Common myeloid progenitor, CD34-positive (primary cell): ENCODE results near the gene ADIRF.
"Not testable (repeated sequence)": the region's sequence is repeated elsewhere in the genome, so short reads cannot be mapped to it uniquely, and the experiment has no call there.

Experiments
- CTCF ChIA-PET: fragments of 350-600 bp; sonication (Branson Sonifier 250); formaldehyde crosslinking; loops from one replicate; lab custom pipeline; 2021; ENCODE audit warnings: antibody characterized with exemption; lab: Charles Lee
- POLR2A ChIA-PET: fragments of 350-600 bp; sonication (Branson Sonifier 250); formaldehyde crosslinking; loops from one replicate; lab custom pipeline; 2021; ENCODE audit warnings: antibody characterized with exemption; lab: Charles Lee
- DNase-seq, 3 donors: peaks; one replicate each; pipeline versions ENCODE4 v3.0.0 to v3.0.0-alpha.2; 2013
- H3K27ac ChIP-seq, 2 experiments: 1 replicate in 1 of 2; 2 replicates in 1 of 2; pipeline ENCODE4 v1.7.0; 2013; ENCODE audit warnings: inconsistent platforms in 2 of 2, low read length in 2 of 2, mild to moderate bottlenecking in 2 of 2, low read depth in 1 of 2, moderate library complexity in 1 of 2; ENCODE audit not compliant: severe bottlenecking in 2 of 2, insufficient read depth in 1 of 2, poor library complexity in 1 of 2
- H3K27me3 ChIP-seq, 5 experiments: replicated peaks in 2 of 5; 1 replicate in 3 of 5; 2 replicates in 2 of 5; pipeline versions ENCODE4 v1.6.1 to v1.7.0; 2013; ENCODE audit warnings: low read length in 4 of 5, mild to moderate bottlenecking in 2 of 5, moderate library complexity in 2 of 5, inconsistent platforms in 1 of 5; ENCODE audit not compliant: insufficient read depth in 5 of 5, control insufficient read depth in 4 of 5
- H3K36me3 ChIP-seq, 4 experiments: 1 replicate in 2 of 4; 2 replicates in 2 of 4; pipeline versions ENCODE4 v1.6.1 to v1.7.0; 2013; ENCODE audit warnings: low read length in 3 of 4, control low read depth in 1 of 4, mild to moderate bottlenecking in 1 of 4; ENCODE audit not compliant: control insufficient read depth in 4 of 4, insufficient read depth in 4 of 4
- H3K4me1 ChIP-seq, 4 experiments: 1 replicate in 3 of 4; 2 replicates in 1 of 4; pipeline versions ENCODE4 v1.6.1 to v1.7.1; 2013; ENCODE audit warnings: low read length in 3 of 4, mild to moderate bottlenecking in 3 of 4, control low read depth in 1 of 4, inconsistent platforms in 1 of 4, moderate library complexity in 1 of 4; ENCODE audit not compliant: control insufficient read depth in 4 of 4, insufficient read depth in 4 of 4; ENCODE audit errors: control extremely low read depth in 1 of 4
- H3K4me3 ChIP-seq, 7 experiments: 1 replicate in 4 of 7; 2 replicates in 3 of 7; pipeline versions ENCODE4 v1.5.1 to v1.7.0; 2013; ENCODE audit warnings: mild to moderate bottlenecking in 7 of 7, low read length in 6 of 7, moderate library complexity in 6 of 7, inconsistent platforms in 2 of 7, low read depth in 2 of 7, control low read depth in 1 of 7; ENCODE audit not compliant: insufficient read depth in 4 of 7, control insufficient read depth in 1 of 7; ENCODE audit errors: extremely low read depth in 1 of 7
- H3K9me3 ChIP-seq, 5 experiments: 1 replicate in 4 of 5; 2 replicates in 1 of 5; pipeline versions ENCODE4 v1.6.1 to v1.7.1; 2013; ENCODE audit warnings: low read length in 4 of 5, mild to moderate bottlenecking in 2 of 5, inconsistent platforms in 1 of 5, low read depth in 1 of 5, moderate library complexity in 1 of 5; ENCODE audit not compliant: control insufficient read depth in 4 of 5, insufficient read depth in 2 of 5; ENCODE audit errors: control extremely low read depth in 1 of 5
- WGBS: methylation state at CpG from one replicate; pipeline ENCODE4 v1.1.5; 2013; ENCODE audit not compliant: insufficient coverage; 5-methylcytosine and 5-hydroxymethylcytosine counted together

The ADIRF gene

DNA sequence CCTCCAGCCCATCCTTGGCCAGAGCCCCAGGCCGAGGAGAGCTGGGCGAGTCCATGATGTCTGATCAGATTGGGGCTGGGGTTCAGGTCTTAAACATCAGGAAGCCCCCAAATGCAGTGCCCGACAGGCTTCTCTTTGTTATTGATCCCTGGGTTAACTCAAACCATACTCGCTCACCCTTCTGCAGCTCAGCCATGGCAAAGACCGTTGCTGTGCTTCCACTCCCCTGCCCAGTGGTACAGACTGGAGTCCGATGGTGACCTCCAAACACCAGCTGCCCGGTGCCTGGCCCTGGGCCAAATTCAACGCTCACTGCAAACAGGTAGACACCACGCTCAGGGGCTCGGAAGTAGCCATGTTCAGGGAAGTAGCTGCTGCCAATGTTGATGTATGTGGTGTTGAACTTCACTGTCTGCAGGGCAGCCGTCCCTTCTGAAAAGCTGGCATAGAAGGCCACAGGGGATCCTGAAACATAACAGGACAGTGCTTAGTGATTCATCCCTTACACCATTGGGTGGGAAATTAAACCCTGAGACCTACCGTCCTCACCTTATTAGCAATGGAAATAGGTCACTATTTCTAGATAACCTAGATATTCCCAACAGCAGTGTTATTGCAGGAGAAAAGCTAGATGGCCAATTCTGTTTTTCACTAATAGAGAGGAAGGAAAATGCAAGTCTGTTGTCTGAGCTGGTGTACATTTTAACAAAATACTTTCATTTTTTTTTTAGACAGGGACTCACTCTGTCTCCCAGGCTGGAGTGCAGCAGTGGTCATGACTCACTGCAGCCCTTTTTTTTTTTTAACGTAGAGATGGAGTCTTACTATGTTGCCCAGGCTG is 31.4 kb upstream of the ADIRF start:
- Histone ChIP-seq H3K9me3 (no peaks in the 10 kb centered on the region), H3K27me3 (peaks cover 0 to 1% (median 0%) of the 10 kb centered on the region in 5 experiments), H3K4me3 (no peak overlapping the region), H3K27ac (no peak overlapping the region), H3K36me3 (no peaks in the 10 kb centered on the region), H3K4me1 (peaks cover 0 to 4% (median 2%) of the 10 kb centered on the region in 4 experiments)
- ChIA-PET POLR2A (interaction anchor here (0.6 kb wide), 1 partner anchor 115 kb away, joined by 4 read pairs; no protein-coding TSS in a partner anchor), CTCF (interaction anchor here (1.1 to 3.1 kb wide), 4 partner anchors 9 to 33 kb away, joined by 3 to 11 read pairs (median 7); partner anchors contain the start of gene ADIRF)
- 97% methylated on average over 9 of the region's 13 CpGs for WGBS
- DNase-seq: no peak

DNA sequence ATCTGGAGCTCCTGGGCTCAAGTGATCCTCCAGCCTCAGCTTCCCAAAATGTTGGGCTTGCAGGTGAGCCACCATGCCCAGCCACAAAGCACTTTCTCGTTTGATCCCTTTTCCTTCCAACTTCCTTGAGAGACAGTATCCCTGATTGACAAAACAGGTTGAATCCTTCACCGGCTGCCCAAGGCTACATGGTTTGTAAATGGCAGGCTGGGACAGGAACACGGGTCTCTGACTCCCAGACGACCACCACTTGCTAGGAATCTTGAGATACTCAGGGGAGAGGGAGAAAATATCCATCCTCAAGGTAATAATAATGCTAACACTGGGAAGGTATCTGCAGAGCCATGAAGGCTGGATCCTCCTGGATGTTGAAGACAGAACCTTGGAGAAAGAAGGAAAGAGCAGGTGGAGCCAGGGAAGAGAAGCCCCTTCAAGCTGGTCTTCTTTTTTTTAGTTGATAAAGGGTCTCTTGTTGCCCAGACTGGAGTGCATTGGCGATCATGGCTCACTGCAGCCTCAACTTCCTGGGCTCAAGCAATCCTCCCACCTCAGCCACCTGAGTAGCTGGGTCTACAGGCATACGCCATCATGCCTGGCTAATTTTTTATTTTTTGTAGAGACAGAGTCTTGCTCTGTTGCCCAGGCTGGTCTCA is 30.7 kb upstream of the ADIRF start:
- 93% methylated on average over 3 of the region's 6 CpGs for WGBS
- CTCF ChIA-PET: interaction anchor here (0.7 to 3.1 kb wide), 11 partner anchors 10 to 248 kb away, joined by 3 to 13 read pairs (median 4); partner anchors contain the start of genes ADIRF, MMRN2 and SNCG

DNA sequence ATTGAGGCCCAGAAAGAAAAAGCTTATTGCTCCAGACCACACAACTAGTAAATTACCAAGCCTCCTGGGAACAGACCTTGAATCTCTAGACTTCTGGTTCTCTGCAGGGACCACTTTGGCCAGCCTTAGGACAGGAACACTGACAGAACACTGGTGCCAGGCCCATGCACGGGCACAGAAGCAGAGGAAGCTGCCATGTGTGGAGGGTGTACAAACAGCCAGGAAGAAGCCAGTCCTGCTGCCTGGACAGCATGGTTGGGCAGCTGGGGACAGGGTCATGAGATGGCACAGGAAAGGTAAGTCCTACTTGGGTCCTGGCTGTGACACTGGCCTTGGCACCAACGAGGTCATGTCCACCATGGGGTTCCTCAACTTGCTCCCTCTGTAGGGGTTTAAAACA is 30.0 kb upstream of the ADIRF start:
- Histone ChIP-seq H3K4me3 (no peak overlapping the region), H3K36me3 (no peaks in the 10 kb centered on the region), H3K9me3 (no peaks in the 10 kb centered on the region), H3K4me1 (peaks cover 0 to 4% (median 2%) of the 10 kb centered on the region in 4 experiments), H3K27me3 (peaks cover 0 to 1% (median 0%) of the 10 kb centered on the region in 5 experiments), H3K27ac (no peak overlapping the region)
- 90% methylated on average over 2 of the region's 2 CpGs for WGBS
- CTCF ChIA-PET: interaction anchor here (0.7 to 3.1 kb wide), 19 partner anchors 8 to 812 kb away, joined by 3 to 13 read pairs (median 3); partner anchors contain the start of genes ADIRF, MMRN2 and SNCG
- POLR2A ChIA-PET: no interaction called here
- DNase-seq: no peak

More for the DNA sequence above, 30.7 kb upstream of the ADIRF start:
- Histone ChIP-seq H3K36me3 (no peaks in the 10 kb centered on the region), H3K9me3 (no peaks in the 10 kb centered on the region), H3K4me1 (peaks cover 0 to 4% (median 2%) of the 10 kb centered on the region in 4 experiments), H3K27ac (no peak overlapping the region), H3K4me3 (no peak overlapping the region), H3K27me3 (peaks cover 0 to 1% (median 0%) of the 10 kb centered on the region in 5 experiments)
- no peak for DNase-seq
- POLR2A ChIA-PET: no interaction called here

DNA sequence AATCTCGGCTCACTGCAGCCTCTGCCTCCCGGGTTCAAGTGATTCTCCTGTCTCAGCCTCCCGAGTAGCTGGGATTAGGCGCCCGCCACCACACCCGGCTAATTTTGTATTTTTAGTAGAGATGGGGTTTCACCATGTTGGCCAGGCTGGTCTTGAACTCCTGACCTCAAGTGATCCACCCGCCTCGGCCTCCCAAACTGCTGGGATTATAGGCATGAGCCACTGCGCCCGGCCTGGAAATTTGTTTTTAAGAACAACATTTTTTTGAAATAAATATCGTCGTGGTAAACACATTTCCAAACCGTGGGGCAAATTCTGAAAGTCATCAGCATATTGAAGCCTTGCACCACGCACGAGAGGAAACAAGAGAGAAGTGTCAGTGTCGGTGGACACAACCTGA is 28.2 kb upstream of the ADIRF start:
- H3K27me3 ChIP-seq, H3K4me1 ChIP-seq, DNase-seq, H3K27ac ChIP-seq, H3K4me3 ChIP-seq, H3K9me3 ChIP-seq, POLR2A ChIA-PET, H3K36me3 ChIP-seq: not testable (repeated sequence)
- CTCF ChIA-PET: interaction anchor here (1.1 to 2.6 kb wide), 6 partner anchors 10 to 209 kb away, joined by 4 to 13 read pairs (median 7); partner anchors contain the start of genes MMRN2 and SNCG
- 94% methylated on average over 10 of the region's 16 CpGs for WGBS

DNA sequence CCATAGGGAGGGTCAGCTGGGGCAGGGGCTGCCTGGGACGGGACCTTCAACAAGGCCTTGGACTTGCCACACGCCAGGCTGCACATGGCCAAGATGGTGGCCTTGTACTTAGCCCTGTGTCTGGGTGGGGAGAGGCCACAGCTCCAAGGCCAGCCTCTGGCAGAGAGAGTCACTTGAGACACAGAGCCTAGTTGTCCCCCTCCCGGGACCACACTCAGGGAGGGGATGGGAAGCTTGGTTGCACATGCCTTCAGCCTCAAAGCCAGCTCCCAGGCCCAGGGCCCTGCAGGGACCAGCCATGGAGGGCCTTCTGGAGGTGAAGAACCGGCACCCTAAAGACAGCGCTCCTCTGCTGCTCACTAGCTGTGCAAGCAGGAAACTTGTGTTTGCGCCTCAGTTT is 27.6 kb upstream of the ADIRF start:
- CTCF ChIA-PET: interaction anchor here (0.7 to 2.5 kb wide), 5 partner anchors 14 to 209 kb away, joined by 3 to 9 read pairs (median 4); no protein-coding TSS in a partner anchor
- Histone ChIP-seq H3K4me1 (peaks cover 0 to 4% (median 2%) of the 10 kb centered on the region in 4 experiments), H3K36me3 (no peaks in the 10 kb centered on the region), H3K27ac (no peak overlapping the region), H3K9me3 (no peaks in the 10 kb centered on the region), H3K27me3 (peaks cover 0 to 1% (median 0%) of the 10 kb centered on the region in 5 experiments), H3K4me3 (no peak overlapping the region)
- no peak for DNase-seq
- WGBS: 83% methylated on average over 6 of the region's 6 CpGs
- POLR2A ChIA-PET: no interaction called here

DNA sequence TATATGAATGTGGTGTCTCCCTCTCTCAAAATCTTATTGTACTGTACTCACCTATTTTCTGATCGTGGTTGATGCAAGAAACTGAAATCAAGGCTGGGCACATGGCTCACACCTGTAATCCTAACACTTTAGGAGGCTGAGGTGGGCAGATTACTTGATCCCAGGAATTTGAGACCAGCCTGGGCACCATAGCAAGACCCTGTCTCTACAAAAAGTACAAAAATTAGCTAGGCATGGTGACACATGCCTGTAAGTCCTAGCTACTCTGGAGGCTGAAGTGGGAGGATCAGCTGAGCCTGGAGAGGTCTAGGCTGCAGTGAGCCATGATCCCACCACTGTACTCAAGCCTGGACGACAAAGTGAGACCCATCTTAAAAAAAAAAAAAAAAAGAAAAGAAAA is 26.9 kb upstream of the ADIRF start:
- H3K9me3 ChIP-seq: no peaks in the 10 kb centered on the region
- ChIA-PET POLR2A (no interaction called here), CTCF (interaction anchor here (1.3 to 2.5 kb wide), 3 partner anchors 22 to 27 kb away, joined by 4 to 9 read pairs (median 4); partner anchors contain the start of gene ADIRF)
- peaks cover 0 to 4% (median 2%) of the 10 kb centered on the region in 4 experiments for H3K4me1 ChIP-seq
- H3K27ac ChIP-seq: no peak overlapping the region
- DNase-seq: no peak
- no peaks in the 10 kb centered on the region for H3K36me3 ChIP-seq
- 100% methylated on average over 1 of the region's 2 CpGs for WGBS
- H3K27me3 ChIP-seq: peaks cover 0 to 1% (median 0%) of the 10 kb centered on the region in 5 experiments
- H3K4me3 ChIP-seq: no peak overlapping the region
